ENCODE results near the gene CHRM2.

The CHRM2 gene

DNA sequence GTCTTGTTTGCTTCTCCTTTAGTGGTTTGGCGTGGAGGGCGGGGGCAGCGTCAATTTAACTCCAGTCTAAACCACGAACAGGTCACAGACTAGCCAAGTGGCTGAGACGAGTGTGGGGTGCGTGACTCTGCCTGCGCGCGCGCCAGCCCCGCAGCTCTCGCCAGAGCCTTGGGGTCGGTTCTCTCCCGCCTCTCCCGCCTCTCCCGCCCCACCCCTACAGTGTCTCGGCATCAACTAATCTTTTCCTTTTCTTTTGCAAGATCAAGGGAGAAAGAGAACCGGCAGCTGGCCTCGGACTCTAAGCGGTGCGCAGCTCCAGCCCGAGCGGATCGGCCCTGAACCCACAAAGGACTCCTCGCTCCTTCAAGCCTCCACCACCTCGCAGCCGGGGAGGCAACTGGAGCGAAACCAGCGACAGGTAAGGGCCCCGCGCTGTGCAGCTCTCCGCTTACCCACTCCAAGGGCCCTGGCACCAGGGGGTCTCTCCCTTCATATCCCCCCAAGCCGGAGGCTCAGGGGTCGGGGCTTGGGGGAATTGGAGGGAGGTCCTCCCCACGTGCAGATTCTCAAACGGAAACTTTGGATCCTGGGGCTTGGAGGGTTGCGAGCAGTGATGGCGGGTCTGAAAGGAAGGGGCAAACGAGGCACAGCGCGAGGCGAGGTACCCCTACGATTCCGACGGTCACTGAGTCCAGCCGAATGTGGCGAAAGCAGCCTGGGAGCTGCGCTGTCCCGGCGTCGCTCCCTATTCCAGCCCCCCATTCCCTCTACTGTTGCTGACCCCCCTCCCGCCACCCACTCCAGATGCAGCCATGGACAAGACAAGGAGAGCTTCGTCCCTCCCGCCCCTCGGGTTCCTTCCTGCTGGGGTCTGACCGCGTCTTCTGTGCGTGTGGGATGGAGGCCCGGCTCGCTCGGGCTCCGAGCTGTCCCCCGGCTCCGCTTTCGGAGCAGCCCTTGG is 829 bp downstream of the CHRM2 start:
- H3K4me3 ChIP-seq, result no peak overlapping the region
- peaks cover 24 to 33% (median 31%) of the 10 kb centered on the region in 11 experiments for H3K9me3 ChIP-seq (replicated peaks in 1 of 11)
- H3K27me3 ChIP-seq, result no peaks in the 10 kb centered on the region
- H3K36me3 ChIP-seq, result no peaks in the 10 kb centered on the region
- no peaks in the 10 kb centered on the region for H3K4me1 ChIP-seq
- no peaks in the 10 kb centered on the region for H4K20me1 ChIP-seq
- no peak overlapping the region for H3K27ac ChIP-seq
- H3K9ac ChIP-seq, result no peak overlapping the region
- TF ChIP-seq Cebpa-rat (IDR thresholded peaks at IDR 0.05), result no peak
- H3K4me2 ChIP-seq, result no peak overlapping the region

DNA sequence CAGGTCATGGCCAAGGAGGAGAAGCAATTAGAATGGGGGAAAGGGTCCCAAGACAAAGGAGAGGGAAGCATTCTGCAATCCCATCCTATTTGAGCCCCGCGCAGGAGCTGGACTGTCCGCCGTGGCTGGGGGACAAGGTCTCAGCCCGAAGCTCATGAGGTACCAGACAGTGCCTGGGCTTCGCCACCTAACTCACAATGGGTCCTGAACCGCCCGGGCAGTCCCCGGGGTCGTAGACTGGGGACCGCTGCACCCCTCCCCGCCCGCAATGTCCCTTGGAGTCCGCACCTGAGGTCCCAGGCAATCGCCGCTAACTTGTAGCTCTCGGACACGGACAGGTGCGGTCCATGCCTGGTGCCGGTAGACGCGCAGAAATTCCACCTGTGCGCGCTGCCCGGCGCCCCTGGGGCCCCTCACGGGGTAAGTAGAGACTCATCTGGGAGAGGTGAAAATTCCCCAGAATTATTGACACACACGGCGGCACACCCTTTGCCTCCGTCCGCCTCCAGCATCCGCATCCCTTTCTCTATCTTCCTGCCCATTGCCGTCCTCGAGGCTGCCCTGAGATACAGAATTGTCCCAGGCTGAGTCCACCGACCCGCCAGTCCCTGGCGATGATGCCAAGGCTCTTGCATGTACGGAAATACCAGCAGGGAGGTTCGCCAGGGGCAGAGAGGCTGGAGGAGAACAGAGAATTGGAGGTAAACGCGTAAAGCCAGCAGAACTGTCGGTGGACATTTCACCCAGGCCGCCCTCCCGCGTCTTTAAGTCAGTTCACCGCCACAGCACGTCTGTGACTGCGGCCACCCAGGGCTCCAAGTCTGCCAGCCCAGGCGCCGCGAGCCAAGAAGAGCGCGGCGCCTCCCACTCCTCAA is 1.8 kb downstream of the CHRM2 start:
- peaks cover 24 to 33% (median 31%) of the 10 kb centered on the region in 11 experiments for H3K9me3 ChIP-seq (replicated peaks in 1 of 11)
- no peak overlapping the region for H3K9ac ChIP-seq
- no peaks in the 10 kb centered on the region for H3K4me1 ChIP-seq
- no peak overlapping the region for H3K4me3 ChIP-seq
- no peaks in the 10 kb centered on the region for H3K36me3 ChIP-seq
- H4K20me1 ChIP-seq, result no peaks in the 10 kb centered on the region
- H3K4me2 ChIP-seq, result no peak overlapping the region
- no peaks in the 10 kb centered on the region for H3K27me3 ChIP-seq
- H3K27ac ChIP-seq, result no peak overlapping the region
- TF ChIP-seq Cebpa-rat (IDR thresholded peaks at IDR 0.05), result no peak

DNA sequence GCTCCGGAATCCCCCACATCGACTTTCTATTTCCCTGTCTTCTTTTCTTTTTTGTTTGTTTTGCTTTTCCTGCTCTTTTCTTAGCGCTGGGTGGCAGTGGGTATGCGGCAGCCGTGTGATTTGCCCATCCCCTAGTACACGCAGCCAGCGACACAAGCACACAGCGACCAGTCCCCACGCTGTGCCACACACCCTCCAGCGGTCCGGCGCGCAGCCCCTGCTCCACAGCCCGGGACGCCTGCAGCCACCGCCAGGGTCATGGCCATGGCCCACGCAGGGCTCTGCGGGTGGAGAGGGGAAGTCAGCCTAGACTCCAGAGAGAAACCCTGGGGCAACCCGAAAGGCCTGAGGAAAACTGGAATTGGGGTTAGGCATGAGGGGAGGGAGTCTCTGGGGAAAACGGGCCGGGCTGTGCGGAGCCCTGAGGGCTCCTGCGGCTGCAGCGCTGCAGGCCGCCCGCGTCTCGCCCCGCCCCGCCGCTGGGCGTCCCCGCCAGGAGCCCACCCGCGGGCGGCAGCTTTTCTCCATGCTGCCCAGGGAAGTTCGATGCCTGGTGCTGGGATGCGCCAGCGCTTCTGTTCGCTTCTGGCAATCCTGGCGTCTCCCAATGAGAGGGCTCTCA is 2.5 kb downstream of the CHRM2 start:
- no peaks in the 10 kb centered on the region for H4K20me1 ChIP-seq
- no peaks in the 10 kb centered on the region for H3K27me3 ChIP-seq
- no peak overlapping the region for H3K27ac ChIP-seq
- H3K9ac ChIP-seq, result no peak overlapping the region
- peaks cover 24 to 33% (median 31%) of the 10 kb centered on the region in 11 experiments for H3K9me3 ChIP-seq (replicated peaks in 1 of 11)
- no peak for TF ChIP-seq Cebpa-rat (IDR thresholded peaks at IDR 0.05)
- no peaks in the 10 kb centered on the region for H3K4me1 ChIP-seq
- H3K4me2 ChIP-seq, result no peak overlapping the region
- H3K36me3 ChIP-seq, result no peaks in the 10 kb centered on the region
- no peak overlapping the region for H3K4me3 ChIP-seq

DNA sequence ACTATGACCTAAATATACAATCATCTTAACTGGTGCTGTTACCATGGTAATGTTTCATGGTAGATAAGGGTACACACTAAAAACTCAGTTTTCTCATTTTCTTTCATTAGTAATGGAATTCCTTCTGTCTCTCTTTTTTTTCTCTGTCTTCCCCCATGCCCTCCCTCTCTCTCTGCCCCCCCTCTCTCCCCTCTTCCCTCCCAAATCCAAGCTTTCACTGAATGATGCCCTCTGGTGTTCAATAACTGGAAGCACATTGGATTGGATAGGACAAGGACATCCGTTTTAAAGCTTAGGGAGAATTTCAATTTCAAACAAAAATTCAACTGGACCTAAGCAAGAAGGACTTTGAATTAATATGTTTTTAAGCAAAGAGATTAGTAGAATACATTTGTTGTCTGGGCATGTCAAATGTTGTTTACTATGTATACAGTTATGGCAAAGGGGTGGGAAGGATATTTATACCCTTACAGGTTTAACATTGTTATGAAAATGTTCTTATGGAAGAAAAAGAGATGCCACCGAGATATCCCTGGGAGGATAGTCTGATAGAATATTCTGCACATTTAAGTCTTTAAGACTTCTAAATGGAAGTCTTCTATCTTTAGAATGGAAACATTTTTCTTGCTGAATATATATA is 6.1 kb downstream of the CHRM2 start:
- Histone ChIP-seq H3K9ac (no peak overlapping the region), H3K27me3 (no peaks in the 10 kb centered on the region), H3K4me1 (no peaks in the 10 kb centered on the region), H3K4me2 (no peak overlapping the region), H3K36me3 (no peaks in the 10 kb centered on the region), H3K27ac (no peak overlapping the region), H4K20me1 (no peaks in the 10 kb centered on the region), H3K4me3 (no peak overlapping the region), H3K9me3 (replicated peaks in 1 of 11) (peaks cover 16 to 19% (median 19%) of the 10 kb centered on the region in 11 experiments)
- no peak for TF ChIP-seq Cebpa-rat (IDR thresholded peaks at IDR 0.05)

DNA sequence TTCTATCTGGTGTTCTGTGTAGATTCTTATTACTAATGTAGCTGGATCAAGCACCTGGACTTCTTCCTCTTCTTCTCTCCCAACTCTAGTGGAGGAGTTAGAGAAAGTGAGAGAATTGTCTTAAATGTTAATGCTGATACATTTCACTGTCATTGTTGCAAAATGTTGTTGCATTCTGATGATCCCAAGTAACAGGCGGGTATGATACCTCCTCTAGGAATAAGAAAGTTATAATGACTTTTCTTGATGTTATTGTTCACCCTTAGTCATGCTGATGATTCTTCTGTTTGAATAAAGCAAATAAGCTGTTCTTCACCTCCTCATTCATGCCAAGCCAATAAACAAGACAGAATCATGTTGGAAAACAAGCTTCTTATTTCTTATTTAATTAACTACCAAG is 9.1 kb downstream of the CHRM2 start:
- no peaks in the 10 kb centered on the region for H3K27me3 ChIP-seq
- H3K9me3 ChIP-seq (replicated peaks in 1 of 11), result no peaks in the 10 kb centered on the region
- no peaks in the 10 kb centered on the region for H4K20me1 ChIP-seq
- no peak overlapping the region for H3K4me3 ChIP-seq
- no peaks in the 10 kb centered on the region for H3K4me1 ChIP-seq
- no peak overlapping the region for H3K9ac ChIP-seq
- no peak overlapping the region for H3K27ac ChIP-seq
- H3K4me2 ChIP-seq, result no peak overlapping the region
- no peak for TF ChIP-seq Cebpa-rat (IDR thresholded peaks at IDR 0.05)
- no peaks in the 10 kb centered on the region for H3K36me3 ChIP-seq

DNA sequence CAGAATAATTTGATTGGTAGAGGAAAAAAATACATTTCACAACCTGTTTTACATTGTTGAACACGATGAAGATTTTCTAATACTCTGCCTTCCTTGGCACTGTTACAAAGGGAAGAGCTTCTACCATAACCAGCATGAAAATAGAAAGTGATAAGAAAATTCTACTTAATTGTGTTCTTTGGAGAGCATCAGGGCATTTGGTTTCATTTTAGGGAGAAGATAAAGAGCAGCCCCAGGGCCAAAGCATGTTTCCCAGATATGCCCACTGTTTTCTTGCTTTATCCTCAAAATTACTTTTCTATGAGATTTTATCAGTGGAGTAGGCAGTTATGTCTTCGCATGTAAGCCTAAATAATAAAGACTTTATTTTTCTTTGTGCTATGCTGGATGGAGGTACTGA is 9.5 kb downstream of the CHRM2 start:
- no peaks in the 10 kb centered on the region for H3K9me3 ChIP-seq (replicated peaks in 1 of 11)
- no peak for TF ChIP-seq Cebpa-rat (IDR thresholded peaks at IDR 0.05)
- no peak overlapping the region for H3K4me3 ChIP-seq

DNA sequence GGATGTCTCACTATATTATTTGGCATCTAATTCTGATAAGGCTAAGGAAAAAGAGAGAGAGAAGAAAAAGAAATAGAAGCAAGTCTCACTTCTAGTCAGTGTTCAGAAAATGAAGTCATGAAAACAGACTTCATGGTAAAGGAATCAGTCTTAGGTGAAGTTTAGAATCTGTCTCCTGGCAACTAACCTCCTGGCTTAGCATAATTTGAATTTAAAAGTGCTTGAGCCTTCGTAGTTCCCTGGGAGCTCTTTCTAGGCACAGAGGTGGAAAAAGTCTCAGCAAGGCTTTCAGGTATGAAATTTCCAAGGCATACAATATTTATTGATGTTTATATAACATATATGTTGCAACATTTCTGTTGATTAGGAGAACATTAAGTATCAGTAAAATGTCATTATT is 10.4 kb downstream of the CHRM2 start:
- Histone ChIP-seq H3K9me3 (replicated peaks in 1 of 11) (no peaks in the 10 kb centered on the region), H3K4me3 (no peak overlapping the region), H3K4me2 (no peak overlapping the region), H3K36me3 (no peaks in the 10 kb centered on the region), H3K27ac (no peak overlapping the region), H3K4me1 (no peaks in the 10 kb centered on the region), H3K9ac (no peak overlapping the region), H4K20me1 (no peaks in the 10 kb centered on the region), H3K27me3 (no peaks in the 10 kb centered on the region)
- TF ChIP-seq Cebpa-rat (IDR thresholded peaks at IDR 0.05), result no peak

More for the DNA sequence above, 9.5 kb downstream of the CHRM2 start:
- Histone ChIP-seq H4K20me1 (no peaks in the 10 kb centered on the region), H3K4me1 (no peaks in the 10 kb centered on the region), H3K27me3 (no peaks in the 10 kb centered on the region), H3K27ac (no peak overlapping the region), H3K4me2 (no peak overlapping the region), H3K36me3 (no peaks in the 10 kb centered on the region), H3K9ac (no peak overlapping the region)

DNA sequence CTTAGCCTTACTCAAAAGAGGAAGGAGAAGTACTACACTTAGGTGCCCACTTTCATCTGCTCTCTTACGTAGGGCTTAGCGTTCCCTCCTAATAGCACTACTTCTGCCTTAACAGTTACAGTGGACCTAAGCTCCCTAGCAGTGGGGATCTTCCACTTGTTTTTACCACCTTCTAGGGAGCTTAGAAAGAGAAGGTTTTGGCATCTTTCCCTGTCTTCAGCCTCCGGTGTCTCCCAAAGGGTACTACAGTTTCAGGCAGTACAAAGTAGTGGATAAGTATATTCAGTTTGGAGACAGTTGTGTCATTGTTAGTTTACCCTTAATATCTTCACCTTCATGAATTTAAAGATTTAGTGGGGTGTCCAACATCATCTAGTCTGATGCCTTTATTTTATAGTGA is 14.6 kb downstream of the CHRM2 start:
- H3K4me3 ChIP-seq, result no peak overlapping the region
- H4K20me1 ChIP-seq, result no peaks in the 10 kb centered on the region
- H3K4me2 ChIP-seq, result no peak overlapping the region
- H3K9ac ChIP-seq, result no peak overlapping the region
- H3K27ac ChIP-seq, result no peak overlapping the region
- no peak for TF ChIP-seq Cebpa-rat (IDR thresholded peaks at IDR 0.05)
- H3K27me3 ChIP-seq, result no peaks in the 10 kb centered on the region
- H3K4me1 ChIP-seq, result no peaks in the 10 kb centered on the region
- H3K9me3 ChIP-seq (replicated peaks in 1 of 11), result no peaks in the 10 kb centered on the region
- H3K36me3 ChIP-seq, result no peaks in the 10 kb centered on the region

DNA sequence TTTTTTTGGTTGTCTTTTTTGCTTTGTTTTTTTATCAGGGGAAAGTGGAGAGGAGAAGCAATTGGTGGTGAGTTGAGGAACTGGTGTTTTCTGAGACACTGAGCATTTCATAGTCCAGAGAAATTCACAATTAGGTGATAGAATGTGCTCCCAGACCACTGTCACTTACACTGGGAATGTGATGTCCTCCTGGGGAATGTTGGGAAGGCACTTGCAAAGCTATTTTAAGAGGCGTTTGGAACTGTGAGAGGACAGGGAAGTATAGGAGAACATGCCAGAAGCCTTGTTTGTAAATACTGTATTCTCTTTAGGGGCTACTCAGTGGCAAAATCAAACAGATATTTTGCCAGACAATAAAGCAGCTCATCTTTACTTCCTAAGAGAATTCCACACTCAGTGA is 16.0 kb downstream of the CHRM2 start:
- TF ChIP-seq Cebpa-rat (IDR thresholded peaks at IDR 0.05), result no peak
- no peak overlapping the region for H3K27ac ChIP-seq
- no peaks in the 10 kb centered on the region for H3K27me3 ChIP-seq

More for the DNA sequence above, 16.0 kb downstream of the CHRM2 start:
- Histone ChIP-seq H3K36me3 (no peaks in the 10 kb centered on the region), H3K9ac (no peak overlapping the region), H3K4me2 (no peak overlapping the region), H4K20me1 (no peaks in the 10 kb centered on the region), H3K9me3 (replicated peaks in 1 of 11) (no peaks in the 10 kb centered on the region), H3K4me3 (no peak overlapping the region), H3K4me1 (no peaks in the 10 kb centered on the region)

All from BLaER1 treated with 17β-estradiol and CSF1 and Interleukin-3, amounts not matched to agents 10 nM and 100 nM (cell line).